Neural progenitor cell (in vitro differentiated cells): ENCODE measurements around the gene SOD2. TPM values are rescaled to one million over a fixed set of nuclear protein-coding genes. Genes with fewer than 3 reads are reported as not detected.
A peak's percentile ranks its signal among the peaks of the same experiment; 100 is the strongest.

Source experiments
- DNase-seq: peaks from one replicate; pipeline ENCODE4 v3.0.0-alpha.2; 2016; ENCODE audit warnings: low spot score
- H2AFZ ChIP-seq: fragments of 200-600 bp; sonication (generic); replicated peaks from 2 replicates; pipeline ENCODE4 v1.6.1; 2016; ENCODE audit warnings: antibody characterized with exemption
- H3F3A ChIP-seq: fragments of 200-600 bp; sonication (generic); 2 replicates; pipeline ENCODE4 v1.6.1; 2016; ENCODE audit warnings: antibody characterized with exemption, low read depth
- H3K27ac ChIP-seq: fragments of 200-600 bp; sonication (generic); 2 replicates; pipeline ENCODE4 v1.5.1; 2016; ENCODE audit warnings: mild to moderate bottlenecking
- H3K27me3 ChIP-seq: fragments of 200-600 bp; sonication (generic); 2 replicates; pipeline ENCODE4 v1.6.1; 2016; ENCODE audit warnings: mild to moderate bottlenecking, moderate library complexity
- H3K36me3 ChIP-seq: fragments of 200-600 bp; sonication (generic); 2 replicates; pipeline ENCODE4 v1.5.1; 2016
- H3K4me1 ChIP-seq: fragments of 200-600 bp; sonication (generic); 2 replicates; pipeline ENCODE4 v1.6.1; 2016; ENCODE audit warnings: mixed run types
- H3K4me2 ChIP-seq: fragments of 200-600 bp; sonication (generic); 2 replicates; pipeline ENCODE4 v1.6.1; 2016
- H3K4me3 ChIP-seq: fragments of 200-600 bp; sonication (generic); 2 replicates; pipeline ENCODE4 v1.5.1; 2016
- H3K79me2 ChIP-seq: fragments of 200-600 bp; sonication (generic); 2 replicates; pipeline ENCODE4 v1.6.1; 2016; ENCODE audit warnings: low read depth
- H3K9ac ChIP-seq: fragments of 200-600 bp; sonication (generic); 2 replicates; pipeline ENCODE4 v1.6.1; 2016
- H3K9me3 ChIP-seq: fragments of 200-600 bp; sonication (generic); 2 replicates; pipeline ENCODE4 v1.5.1; 2016; ENCODE audit warnings: low read depth
- H4K20me1 ChIP-seq: fragments of 200-600 bp; sonication (generic); 2 replicates; pipeline ENCODE4 v1.6.1; 2016; ENCODE audit warnings: low read depth
- H3K27ac Mint-ChIP-seq: 3 replicates; pipeline ENCODE4 v1.8.0; 2021; ENCODE audit warnings: mixed read lengths
- H3K27me3 Mint-ChIP-seq: 2 replicates; pipeline ENCODE4 v1.8.0; 2022; ENCODE audit warnings: low read depth, mild to moderate bottlenecking, inconsistent platforms, moderate library complexity, mixed read lengths; ENCODE audit not compliant: insufficient read depth
- H3K36me3 Mint-ChIP-seq: 3 replicates; pipeline ENCODE4 v1.8.0; 2021; ENCODE audit warnings: mixed read lengths
- H3K4me1 Mint-ChIP-seq: 3 replicates; pipeline ENCODE4 v1.8.0; 2021; ENCODE audit warnings: mixed read lengths
- H3K4me3 Mint-ChIP-seq: 3 replicates; pipeline ENCODE4 v1.8.0; 2021; ENCODE audit warnings: mild to moderate bottlenecking, moderate library complexity, mixed read lengths
- H3K9me3 Mint-ChIP-seq: 3 replicates; pipeline ENCODE4 v1.8.0; 2020; ENCODE audit warnings: mixed read lengths
- CTCF ChIP-seq: fragments of 200-600 bp; sonication (generic); IDR thresholded peaks from 2 replicates; pipeline ENCODE4 v1.5.1; 2017; ENCODE audit warnings: antibody characterized with exemption, mild to moderate bottlenecking
- EZH2 ChIP-seq: fragments of 200-600 bp; sonication (generic); IDR thresholded peaks from 2 replicates; pipeline ENCODE4 v1.6.1; 2017; ENCODE audit warnings: antibody characterized with exemption, mild to moderate bottlenecking, moderate library complexity
- EZH2phosphoT487 ChIP-seq: fragments of 200-600 bp; sonication (generic); IDR thresholded peaks from 2 replicates; pipeline ENCODE4 v1.6.1; 2017; ENCODE audit warnings: antibody characterized with exemption
- total RNA-seq: library from RNA; depleted of rRNA; stranded (reverse); fragments of >200 nt; gene quantifications from 2 replicates; pipeline ENCODE4 v1.2.3, GENCODE V29; 2015; ENCODE audit warnings: low replicate concordance

Gene SOD2
- total RNA-seq, 1 donor from 2014 or later: 67.2 TPM

GRCh38 chr6:159729598-159730331, 36.7 kb upstream of the SOD2 start:
- H3K9me3 Mint-ChIP-seq: peaks cover 3% of the 10 kb centered on the region
- peaks cover 94% of the 10 kb centered on the region for H3K79me2 ChIP-seq
- H3K4me2 ChIP-seq: peak overlapping the region; percentile 89
- H3K27ac Mint-ChIP-seq: no peak overlapping the region
- no peak overlapping the region for H2AFZ ChIP-seq
- no peak overlapping the region for H3K27ac ChIP-seq
- no peaks in the 10 kb centered on the region for H3K27me3 ChIP-seq
- peaks cover 28% of the 10 kb centered on the region for H3K4me1 Mint-ChIP-seq
- peak overlapping the region; percentile 93 for H3K4me3 Mint-ChIP-seq
- peak; percentile 19 for DNase-seq
- H3K36me3 Mint-ChIP-seq: peaks cover 16% of the 10 kb centered on the region
- peak overlapping the region; percentile 97 for H3K4me3 ChIP-seq
- TF ChIP-seq EZH2 (no peak), EZH2phosphoT487 (no peak), CTCF (no peak)
- peak overlapping the region; percentile 99 for H3K9ac ChIP-seq
- peaks cover 24% of the 10 kb centered on the region for H3F3A ChIP-seq
- peaks cover 3% of the 10 kb centered on the region for H3K27me3 Mint-ChIP-seq
- peaks cover 67% of the 10 kb centered on the region for H4K20me1 ChIP-seq
- no peaks in the 10 kb centered on the region for H3K36me3 ChIP-seq
- peaks cover 26% of the 10 kb centered on the region for H3K4me1 ChIP-seq
- no peaks in the 10 kb centered on the region for H3K9me3 ChIP-seq

- no peak for DNase-seq
- Histone ChIP-seq H3K4me3 (peak overlapping the region; percentile 97), H3K27me3 (no peaks in the 10 kb centered on the region), H3K36me3 (no peaks in the 10 kb centered on the region), H3K27ac (peak overlapping the region; percentile 99), H3K4me2 (peak overlapping the region; percentile 89), H3K79me2 (peaks cover 94% of the 10 kb centered on the region), H3K9ac (peak overlapping the region; percentile 99), H4K20me1 (peaks cover 55% of the 10 kb centered on the region), H2AFZ (no peak overlapping the region), H3F3A (peaks cover 26% of the 10 kb centered on the region), H3K9me3 (no peaks in the 10 kb centered on the region), H3K4me1 (peaks cover 26% of the 10 kb centered on the region)
- peaks cover 18% of the 10 kb centered on the region for H3K36me3 Mint-ChIP-seq
- peak overlapping the region; percentile 93 for H3K4me3 Mint-ChIP-seq
- H3K9me3 Mint-ChIP-seq: peaks cover 3% of the 10 kb centered on the region
- H3K4me1 Mint-ChIP-seq: peaks cover 28% of the 10 kb centered on the region
- H3K27ac Mint-ChIP-seq: peak overlapping the region; percentile 93
- TF ChIP-seq CTCF (no peak), EZH2 (no peak), EZH2phosphoT487 (no peak)
- H3K27me3 Mint-ChIP-seq: peaks cover 3% of the 10 kb centered on the region
Observed at GRCh38 chr6:159728531-159728964, 35.5 kb upstream of the SOD2 start.

GRCh38 chr6:159727717-159728445, 34.8 kb upstream of the SOD2 start:
- Mint-ChIP-seq H3K27ac (peak overlapping the region; percentile 93), H3K36me3 (peaks cover 22% of the 10 kb centered on the region), H3K4me3 (peak overlapping the region; percentile 93), H3K27me3 (peaks cover 3% of the 10 kb centered on the region), H3K4me1 (peaks cover 28% of the 10 kb centered on the region), H3K9me3 (peaks cover 2% of the 10 kb centered on the region)
- Histone ChIP-seq H3K4me3 (peak overlapping the region; percentile 97), H3K4me1 (peaks cover 26% of the 10 kb centered on the region), H4K20me1 (peaks cover 48% of the 10 kb centered on the region), H2AFZ (no peak overlapping the region), H3K4me2 (peak overlapping the region; percentile 89), H3K79me2 (peaks cover 94% of the 10 kb centered on the region), H3K9me3 (no peaks in the 10 kb centered on the region), H3K36me3 (no peaks in the 10 kb centered on the region), H3K9ac (peak overlapping the region; percentile 99), H3K27me3 (no peaks in the 10 kb centered on the region), H3K27ac (peak overlapping the region; percentile 99), H3F3A (peaks cover 30% of the 10 kb centered on the region)
- no peak for DNase-seq
- TF ChIP-seq CTCF: no peak
- TF ChIP-seq EZH2: no peak
- TF ChIP-seq EZH2phosphoT487: no peak
